PC-3 (cell line): ENCODE data around the gene FOXI3. TPM values are rescaled to one million over a fixed set of nuclear protein-coding genes. Genes with fewer than 3 reads are reported as not detected.

Source experiments
- ATAC-seq: fragments of 200-7000 bp; cut with Tn5 transposase; 2 replicates; pipeline ENCODE4 v1.9.1; 2020; ENCODE audit warnings: mild to moderate bottlenecking, moderate library complexity
- BruUV-seq: library from RNA; stranded (reverse); fragments of 400-500 nt; replicated peaks from 2 replicates; lab custom pipeline; 2021; lab: Mats Ljungman, UMichigan
- CTCF ChIA-PET: fragments of 300-600 bp; sonication (Branson Sonifier 250); formaldehyde crosslinking; loops from one replicate; lab custom pipeline; 2022; ENCODE audit warnings: antibody characterized with exemption; lab: Charles Lee
- POLR2A ChIA-PET: fragments of 300-600 bp; sonication (Branson Sonifier 250); formaldehyde crosslinking; loops from one replicate; lab custom pipeline; 2022; ENCODE audit warnings: antibody characterized with exemption; ENCODE audit not compliant: unreplicated experiment; lab: Charles Lee
- DNase-seq: peaks from one replicate; pipeline ENCODE4 v3.0.0-alpha.2; 2015
- H2AFZ ChIP-seq: fragments of 300-600 bp; sonication (generic); 2 replicates; pipeline ENCODE4 v1.6.0; 2016; ENCODE audit warnings: antibody characterized with exemption, low read length
- H3F3A ChIP-seq: fragments of 300-600 bp; sonication (generic); one replicate; pipeline ENCODE4 v1.6.0; 2017; ENCODE audit warnings: antibody characterized with exemption, low read length, control low read depth, mild to moderate bottlenecking; ENCODE audit not compliant: unreplicated experiment
- H3K27ac ChIP-seq: fragments of 300-600 bp; sonication (generic); 2 replicates; pipeline ENCODE4 v1.5.1; 2016; ENCODE audit warnings: mild to moderate bottlenecking, low read length
- H3K27me3 ChIP-seq: fragments of 300-600 bp; sonication (generic); 2 replicates; pipeline ENCODE4 v1.6.1; 2016; ENCODE audit warnings: low read length, mixed read lengths
- H3K36me3 ChIP-seq: fragments of 300-600 bp; sonication (generic); 2 replicates; pipeline ENCODE4 v1.6.1; 2016; ENCODE audit warnings: low read depth, mixed run types, low read length, mixed read lengths
- H3K4me1 ChIP-seq: fragments of 300-600 bp; sonication (generic); 2 replicates; pipeline ENCODE4 v1.5.1; 2016; ENCODE audit warnings: low read length; ENCODE audit not compliant: insufficient read depth
- H3K4me2 ChIP-seq: fragments of 300-600 bp; sonication (generic); 2 replicates; pipeline ENCODE4 v1.6.0; 2016; ENCODE audit warnings: low read length
- H3K4me3 ChIP-seq: fragments of 300-600 bp; sonication (generic); 2 replicates; pipeline ENCODE4 v1.5.1; 2016; ENCODE audit warnings: mild to moderate bottlenecking, low read length, mixed read lengths
- H3K79me2 ChIP-seq: fragments of 300-600 bp; sonication (generic); 2 replicates; pipeline ENCODE4 v1.6.1; 2017; ENCODE audit warnings: low read length, mixed read lengths
- H3K9ac ChIP-seq: fragments of 300-600 bp; sonication (generic); 2 replicates; pipeline ENCODE4 v1.6.0; 2016; ENCODE audit warnings: mild to moderate bottlenecking, low read length
- H3K9me2 ChIP-seq: fragments of 300-600 bp; sonication (generic); replicated peaks from 2 replicates; pipeline ENCODE4 v1.6.1; 2016; ENCODE audit warnings: mixed run types, low read length, mixed read lengths
- H3K9me3 ChIP-seq: fragments of 300-600 bp; sonication (generic); 2 replicates; pipeline ENCODE4 v1.6.1; 2016; ENCODE audit warnings: low read length, mixed read lengths
- H4K20me1 ChIP-seq: fragments of 300-600 bp; sonication (generic); 2 replicates; pipeline ENCODE4 v1.6.1; 2016; ENCODE audit warnings: low read length, mixed read lengths
- CTCF ChIP-seq: fragments of 300-600 bp; sonication (generic); conservative IDR thresholded peaks from 2 replicates; pipeline ENCODE4 v1.5.1; 2017; ENCODE audit warnings: antibody characterized with exemption, low read depth, mild to moderate bottlenecking, low read length
- EZH2 ChIP-seq: fragments of 300-600 bp; sonication (generic); IDR thresholded peaks from one replicate; pipeline ENCODE4 v1.6.1; 2017; ENCODE audit warnings: antibody characterized with exemption, mild to moderate bottlenecking, low read length; ENCODE audit not compliant: unreplicated experiment
- EZH2phosphoT487 ChIP-seq: fragments of 300-600 bp; sonication (generic); IDR thresholded peaks from 2 replicates; pipeline ENCODE4 v1.6.1; 2018; ENCODE audit warnings: mild to moderate bottlenecking, antibody characterized with exemption, low read length, borderline replicate concordance
- intact Hi-C: fragments of 100-400 bp; cut with micrococcal nuclease; formaldehyde crosslinking; loops from 2 replicates; pipeline ENCODE4 v1.9.0; 2023
- total RNA-seq: library from RNA; depleted of rRNA; stranded (reverse); fragments of >200 nt; gene quantifications from 2 replicates; pipeline ENCODE4 v1.2.3, GENCODE V29; 2014

FOXI3 gene
- total RNA-seq, 1 experiment from 2014 or later, result not detected

- H3K79me2 ChIP-seq, result no peaks in the 10 kb centered on the region
- H3K4me3 ChIP-seq, result no peak overlapping the region
- intact Hi-C loops, result no loop called here
- no peak overlapping the region for H3K9ac ChIP-seq
- ChIA-PET CTCF (no interaction called here), POLR2A (no interaction called here)
- peaks cover 64% of the 10 kb centered on the region for H3K27me3 ChIP-seq
- H3K4me2 ChIP-seq, result no peak overlapping the region
- ATAC-seq (no peak), DNase-seq (no peak)
- H3K9me3 ChIP-seq, result no peaks in the 10 kb centered on the region
- TF ChIP-seq CTCF, result no peak
- TF ChIP-seq EZH2, result no peak
- TF ChIP-seq EZH2phosphoT487, result no peak
- BruUV-seq, result no TSS peak
- H2AFZ ChIP-seq, result no peak overlapping the region
- H3F3A ChIP-seq, result no peaks in the 10 kb centered on the region
- H4K20me1 ChIP-seq, result no peaks in the 10 kb centered on the region
- no peaks in the 10 kb centered on the region for H3K36me3 ChIP-seq
- no peaks in the 10 kb centered on the region for H3K9me2 ChIP-seq
- H3K4me1 ChIP-seq, result no peaks in the 10 kb centered on the region
- no peak overlapping the region for H3K27ac ChIP-seq
Measured at GRCh38 chr2:88493481-88493880, 41.0 kb upstream of the FOXI3 start.

- ATAC-seq, result no peak
- Histone ChIP-seq H3K27me3 (peaks cover 64% of the 10 kb centered on the region), H3K9me2 (no peaks in the 10 kb centered on the region), H3K9ac (no peak overlapping the region), H2AFZ (no peak overlapping the region), H3K36me3 (no peaks in the 10 kb centered on the region), H3K79me2 (no peaks in the 10 kb centered on the region), H3K27ac (no peak overlapping the region), H3K4me3 (no peak overlapping the region), H3K4me2 (no peak overlapping the region), H3K4me1 (no peaks in the 10 kb centered on the region), H3K9me3 (no peaks in the 10 kb centered on the region), H3F3A (no peaks in the 10 kb centered on the region), H4K20me1 (no peaks in the 10 kb centered on the region)
- BruUV-seq, result no TSS peak
- ChIA-PET CTCF (no interaction called here), POLR2A (no interaction called here)
- intact Hi-C loops, result no loop called here
- TF ChIP-seq EZH2phosphoT487 (no peak), EZH2 (no peak), CTCF (no peak)
- DNase-seq, result no peak
Measured at GRCh38 chr2:88492002-88492401, 39.5 kb upstream of the FOXI3 start.

- Histone ChIP-seq H3K4me1 (no peaks in the 10 kb centered on the region), H3K9me2 (no peaks in the 10 kb centered on the region), H4K20me1 (no peaks in the 10 kb centered on the region), H3K27ac (no peak overlapping the region), H3K9ac (no peak overlapping the region), H3K36me3 (no peaks in the 10 kb centered on the region), H3K4me3 (no peak overlapping the region), H3K79me2 (no peaks in the 10 kb centered on the region), H3K4me2 (no peak overlapping the region), H2AFZ (no peak overlapping the region), H3F3A (no peaks in the 10 kb centered on the region), H3K9me3 (no peaks in the 10 kb centered on the region), H3K27me3 (peaks cover 42% of the 10 kb centered on the region)
- TF ChIP-seq EZH2 (no peak), CTCF (0 out of 2 replicates have a peak, but pooled peaks have one; percentile 20)
- ATAC-seq, result no peak
- CTCF ChIA-PET, result no interaction called here
- no peak for DNase-seq
- no TSS peak for BruUV-seq
- POLR2A ChIA-PET, result no interaction called here
- intact Hi-C loops, result no loop called here
Measured at GRCh38 chr2:88489181-88489580, 36.7 kb upstream of the FOXI3 start.
